Cerebellar cortex (tissue), 1 donor: Measurements from ENCODE around the gene ADCY5.
"Not testable (repeated sequence)": the region's sequence is repeated elsewhere in the genome, so short reads cannot be mapped to it uniquely, and the experiment has no call there.

Source experiments
- DNase-seq: peaks from one replicate; pipeline ENCODE4 v3.0.0-alpha.2; 2015; ENCODE audit warnings: low spot score

The ADCY5 gene

GRCh38 chr3:123261666-123262065 lies 187.2 kb downstream of the ADCY5 start:
- DNase-seq = no peak

- peak; percentile 54 for DNase-seq
These were observed 190.0 kb downstream of the ADCY5 start for GRCh38 chr3:123258811-123259420.

- DNase-seq = no peak
These were observed 190.5 kb downstream of the ADCY5 start for GRCh38 chr3:123258359-123258758.

- DNase-seq = no peak
These were observed 192.6 kb downstream of the ADCY5 start for GRCh38 chr3:123256256-123256655.

- no peak for DNase-seq
These were observed 202.0 kb downstream of the ADCY5 start for GRCh38 chr3:123246866-123247265.

GRCh38 chr3:123244128-123244527 lies 204.8 kb downstream of the ADCY5 start:
- no peak for DNase-seq

- no peak for DNase-seq
These were observed 209.1 kb downstream of the ADCY5 start for GRCh38 chr3:123239756-123240155.

GRCh38 chr3:123239186-123239585 lies 209.7 kb downstream of the ADCY5 start:
- DNase-seq = not testable (repeated sequence)

GRCh38 chr3:123236902-123237301 lies 212.0 kb downstream of the ADCY5 start:
- DNase-seq = no peak
